SK-N-SH (cell line): Measurements from ENCODE around the gene CYP26B1. TPM values are rescaled to one million over a fixed set of nuclear protein-coding genes. Genes with fewer than 3 reads are reported as not detected.

Experiments used
- CTCF ChIA-PET: fragments of 300-600, 350-600 bp; formaldehyde crosslinking; extraction: SDS; loops from one replicate; lab custom pipeline; 2021; lab: Yijun Ruan, JAX
- POLR2A ChIA-PET: fragments of 350-600 bp; sonication (Branson Sonifier 250); formaldehyde crosslinking; extraction: SDS; loops from one replicate; lab custom pipeline; 2020; ENCODE audit warnings: antibody characterized with exemption, inconsistent platforms; lab: Yijun Ruan, JAX
- DNase-seq: peaks from one replicate; pipeline ENCODE4 v3.0.0; 2012
- H2AFZ ChIP-seq: fragments of 200-600 bp; sonication (generic); 2 replicates; pipeline ENCODE4 v1.8.1; 2016; ENCODE audit warnings: antibody characterized with exemption, mild to moderate bottlenecking, low read depth
- H3F3A ChIP-seq: fragments of 200-600 bp; sonication (generic); replicated peaks from 2 replicates; pipeline ENCODE3; 2016; ENCODE audit warnings: antibody characterized with exemption, mild to moderate bottlenecking; ENCODE audit not compliant: insufficient read depth
- H3K27ac ChIP-seq, 2 experiments: fragments of 200-500 bp in 1 of 2; fragments of 200-600 bp in 1 of 2; sonication (Bioruptor generic) in 1 of 2; sonication (generic), shearing (Covaris generic) in 1 of 2; 2 replicates each; pipeline versions ENCODE4 v1.5.1 to v1.6.1; 2014 to 2016; ENCODE audit warnings: low read depth in 2 of 2, inconsistent platforms in 1 of 2, low read length in 1 of 2, mild to moderate bottlenecking in 1 of 2, mixed read lengths in 1 of 2
- H3K27me3 ChIP-seq: fragments of 200-600 bp; sonication (generic), shearing (Covaris generic); 2 replicates; pipeline ENCODE4 v1.6.1; 2016; ENCODE audit warnings: mixed run types; ENCODE audit not compliant: insufficient read depth
- H3K36me3 ChIP-seq, 2 experiments: fragments of 200-500 bp in 1 of 2; fragments of 200-600 bp in 1 of 2; sonication (Bioruptor generic) in 1 of 2; sonication (generic) in 1 of 2; replicated peaks in 1 of 2; 2 replicates each; pipeline versions ENCODE3 to v1.5.1; 2014 to 2016; ENCODE audit warnings: low read length in 1 of 2, mild to moderate bottlenecking in 1 of 2; ENCODE audit not compliant: insufficient read depth in 2 of 2, control insufficient read depth in 1 of 2
- H3K4me1 ChIP-seq, 2 experiments: fragments of 200-500 bp in 1 of 2; fragments of 200-600 bp in 1 of 2; sonication (Bioruptor generic) in 1 of 2; sonication (generic), shearing (Covaris generic) in 1 of 2; 2 replicates each; pipeline versions ENCODE4 v1.5.1 to v1.6.1; 2014 to 2016; ENCODE audit warnings: low read depth in 1 of 2, low read length in 1 of 2, mixed run types in 1 of 2; ENCODE audit not compliant: insufficient read depth in 2 of 2, control insufficient read depth in 1 of 2
- H3K4me2 ChIP-seq: fragments of 200-600 bp; sonication (generic), shearing (Covaris generic); 2 replicates; pipeline ENCODE4 v1.6.1; 2017; ENCODE audit warnings: mixed run types
- H3K4me3 ChIP-seq, 2 experiments: fragments of 200-500 bp in 1 of 2; fragments of 200-600 bp in 1 of 2; sonication (Bioruptor generic) in 1 of 2; sonication (generic), shearing (Covaris generic) in 1 of 2; 2 replicates each; pipeline versions ENCODE4 v1.5.1 to v1.8.1; 2014 to 2016; ENCODE audit warnings: low read depth in 2 of 2, inconsistent platforms in 1 of 2, low read length in 1 of 2, mild to moderate bottlenecking in 1 of 2, mixed read lengths in 1 of 2, moderate library complexity in 1 of 2
- H3K79me2 ChIP-seq: fragments of 200-600 bp; sonication (generic); 2 replicates; pipeline ENCODE4 v1.8.1; 2017; ENCODE audit warnings: mild to moderate bottlenecking; ENCODE audit not compliant: insufficient read depth
- H3K9ac ChIP-seq: fragments of 200-600 bp; sonication (generic); 2 replicates; pipeline ENCODE4 v1.6.1; 2017; ENCODE audit warnings: mixed run types
- H3K9me2 ChIP-seq: fragments of 200-600 bp; sonication (generic); 2 replicates; pipeline ENCODE4 v1.6.1; 2017; ENCODE audit warnings: mixed run types
- H3K9me3 ChIP-seq: fragments of 200-600 bp; sonication (generic); 2 replicates; pipeline ENCODE4 v1.6.1; 2017; ENCODE audit warnings: mixed run types, mild to moderate bottlenecking, moderate library complexity
- H4K20me1 ChIP-seq: fragments of 200-600 bp; sonication (generic); 2 replicates; pipeline ENCODE4 v1.6.1; 2017; ENCODE audit warnings: mild to moderate bottlenecking, mixed run types; ENCODE audit not compliant: insufficient read depth
- CHD2 ChIP-seq: fragments of 150-350 bp; IDR thresholded peaks from 2 replicates; pipeline ENCODE4 v1.6.1; 2018; ENCODE audit warnings: low read length; ENCODE audit not compliant: partially characterized antibody
- ELF1 ChIP-seq: IDR thresholded peaks from 2 replicates; pipeline ENCODE4 v1.4.0; 2012
- FOXJ3 ChIP-seq: sonication (generic); formaldehyde crosslinking; IDR thresholded peaks from 2 replicates; pipeline ENCODE4 v1.5.1; 2020; ENCODE audit warnings: mild to moderate bottlenecking, missing genetic modification reagents
- GABPA ChIP-seq: IDR thresholded peaks from 2 replicates; pipeline ENCODE4 v1.4.0; 2012; ENCODE audit warnings: low read depth, mild to moderate bottlenecking
- JUND ChIP-seq: IDR thresholded peaks from 2 replicates; pipeline ENCODE4 v1.4.0; 2012
- POLR2AphosphoS5 ChIP-seq: IDR thresholded peaks from 2 replicates; pipeline ENCODE4 v1.6.1; 2012; ENCODE audit warnings: low read depth, low read length
- SIN3A ChIP-seq: IDR thresholded peaks from 2 replicates; pipeline ENCODE4 v1.6.1; 2012; ENCODE audit warnings: low read depth, mild to moderate bottlenecking, low read length, moderate library complexity, borderline replicate concordance
- SMC3 ChIP-seq: IDR thresholded peaks from 2 replicates; pipeline ENCODE4 v1.6.1; 2012; ENCODE audit warnings: low read depth, low read length, improper control_type of control experiment
- TAF1 ChIP-seq: IDR thresholded peaks from 2 replicates; pipeline ENCODE4 v1.6.1; 2012; ENCODE audit warnings: low read depth, mild to moderate bottlenecking, low read length, moderate library complexity, borderline replicate concordance
- USF2 ChIP-seq: fragments of 150-350 bp; IDR thresholded peaks from 2 replicates; pipeline ENCODE4 v1.6.1; 2017; ENCODE audit warnings: antibody characterized with exemption, low read length, low read depth, borderline replicate concordance
- ZBTB33 ChIP-seq: IDR thresholded peaks from 2 replicates; pipeline ENCODE4 v1.4.0; 2012; ENCODE audit warnings: low read depth, borderline replicate concordance
- WGBS: methylation state at CpG from one replicate; pipeline ENCODE4 v1.1.6; 2017; ENCODE audit warnings: low lambda C conversion rate; 5-methylcytosine and 5-hydroxymethylcytosine counted together
- polyA plus RNA-seq, 3 experiments: library from polyadenylated mRNA; depleted of rRNA; stranded (reverse); fragments of >200 nt; gene quantifications; 2 replicates each; pipeline ENCODE4 v1.2.3, GENCODE V29; 2012

The CYP26B1 gene
- polyA plus RNA-seq, 1 of the 3 experiments (the other 2 are of a cell fraction): 0.33 TPM

- H3K9me2 ChIP-seq: no peaks in the 10 kb centered on the region
- H3K4me2 ChIP-seq: no peak overlapping the region
- no peak for DNase-seq
- no peak overlapping the region for H3K27ac ChIP-seq
- H3K4me3 ChIP-seq: no peak overlapping the region
- no peaks in the 10 kb centered on the region for H3F3A ChIP-seq
- 55% methylated on average over 5 of the region's 5 CpGs for WGBS
- TF ChIP-seq JUND (no peak), CHD2 (no peak), USF2 (no peak), ELF1 (no peak)
- peaks cover 12% of the 10 kb centered on the region; the same call in 1 of the 2 replicates for H3K27me3 ChIP-seq
- H3K9me3 ChIP-seq: no peaks in the 10 kb centered on the region
- H4K20me1 ChIP-seq: no peaks in the 10 kb centered on the region
- no peaks in the 10 kb centered on the region for H3K36me3 ChIP-seq
- H3K4me1 ChIP-seq: no peaks in the 10 kb centered on the region
- H3K9ac ChIP-seq: no peak overlapping the region
- no peak overlapping the region for H2AFZ ChIP-seq
- ChIA-PET POLR2A (no interaction called here), CTCF (interaction anchor here (1.4 kb wide), 1 partner anchor 34 kb away, joined by 8 read pairs; no protein-coding TSS in a partner anchor)
- H3K79me2 ChIP-seq: no peaks in the 10 kb centered on the region
These were observed 44.5 kb downstream of the CYP26B1 start for GRCh38 chr2:72103161-72103560.

GRCh38 chr2:72098935-72099334, 48.7 kb downstream of the CYP26B1 start:
- Histone ChIP-seq H3F3A (no peaks in the 10 kb centered on the region), H3K4me2 (no peak overlapping the region), H3K9me2 (no peaks in the 10 kb centered on the region), H3K4me3 (no peak overlapping the region), H3K4me1 (no peaks in the 10 kb centered on the region), H3K9me3 (no peaks in the 10 kb centered on the region), H2AFZ (no peak overlapping the region), H3K9ac (no peak overlapping the region), H4K20me1 (no peaks in the 10 kb centered on the region), H3K27me3 (peaks cover 22% of the 10 kb centered on the region; the same call in 1 of the 2 replicates), H3K79me2 (no peaks in the 10 kb centered on the region), H3K27ac (no peak overlapping the region), H3K36me3 (no peaks in the 10 kb centered on the region)
- TF ChIP-seq USF2 (no peak), SIN3A (no peak), FOXJ3 (no peak), TAF1 (no peak), ELF1 (no peak), POLR2AphosphoS5 (no peak), GABPA (no peak), ZBTB33 (no peak), SMC3 (no peak)
- ChIA-PET POLR2A (no interaction called here), CTCF (no interaction called here)
- WGBS: 30% methylated on average over 6 of the region's 6 CpGs
- no peak for DNase-seq
